Testis (tissue), 3 donors: Measurements from ENCODE around the gene SYDE1. TPM values are rescaled to one million over a fixed set of nuclear protein-coding genes. Genes with fewer than 3 reads are reported as not detected.
"Not testable (repeated sequence)": the region's sequence is repeated elsewhere in the genome, so short reads cannot be mapped to it uniquely, and the experiment has no call there.

Experiments
- DNase-seq: peaks from one replicate; pipeline ENCODE4 v3.0.0-alpha.2; 2019
- H3K27ac ChIP-seq, 2 donors: fragments of 200-600 bp; sonication (generic); one replicate each; pipeline ENCODE4 v1.5.1; 2019
- H3K27me3 ChIP-seq: fragments of 200-600 bp; sonication (generic); one replicate; pipeline ENCODE4 v1.5.1; 2019
- H3K36me3 ChIP-seq: fragments of 200-600 bp; sonication (generic); one replicate; pipeline ENCODE4 v1.5.1; 2017; ENCODE audit warnings: low read depth; ENCODE audit errors: missing control alignments
- H3K4me1 ChIP-seq: fragments of 200-600 bp; sonication (generic); one replicate; pipeline ENCODE4 v1.5.1; 2019
- H3K4me3 ChIP-seq, 2 donors: fragments of 200-600 bp; sonication (generic); one replicate each; pipeline ENCODE4 v1.5.1; 2017 to 2019
- H3K9me3 ChIP-seq: fragments of 200-600 bp; sonication (generic); one replicate; pipeline ENCODE4 v1.5.1; 2017
- CTCF ChIP-seq, 3 experiments: fragments of 450-650 bp in 2 of 3; fragments of 200-600 bp in 1 of 3; sonication (generic) in 1 of 3; IDR thresholded peaks; one replicate each; pipeline ENCODE4 v1.5.1; 2016 to 2019; ENCODE audit warnings: antibody characterized with exemption in 3 of 3, mild to moderate bottlenecking in 2 of 3, moderate library complexity in 1 of 3
- POLR2A ChIP-seq: fragments of 450-650 bp; IDR thresholded peaks from one replicate; pipeline ENCODE4 v1.6.1; 2017; ENCODE audit warnings: antibody characterized with exemption, mild to moderate bottlenecking, moderate library complexity
- WGBS, 2 donors: methylation state at CpG; one replicate each; pipeline ENCODE4 v1.1.5; 2018; 5-methylcytosine and 5-hydroxymethylcytosine counted together
- intact Hi-C: fragments of 100-400 bp; cut with DNase I; formaldehyde crosslinking; loops from one replicate; pipeline ENCODE4 v1.15.1; 2023; ENCODE audit warnings: low total_unique reads
- polyA plus RNA-seq: library from polyadenylated mRNA; stranded (reverse); fragments of 350-450 nt; fragmentation: Illumina TruSeq; extraction: RNeasy Lipid Tissue Mini Kit (QIAGEN cat#74804); gene quantifications from one replicate; pipeline ENCODE4 v1.2.3, GENCODE V29; 2014; ENCODE audit warnings: low read depth, low replicate concordance; ENCODE audit not compliant: insufficient read depth
- total RNA-seq, 2 donors: library from RNA; depleted of rRNA; stranded (reverse); fragments of >200 nt; gene quantifications; one replicate each; pipeline ENCODE4 v1.2.3, GENCODE V29; 2016

SYDE1 gene
- total and polyA plus RNA-seq, 3 donors from 2014 or later: 6.7 to 12.3 (median 9.3) TPM

- TF ChIP-seq CTCF (IDR thresholded peaks at IDR 0.05) (no peak), POLR2A (no peak)
- H3K4me3 ChIP-seq: no peak overlapping the region
- no peaks in the 10 kb centered on the region for H3K27me3 ChIP-seq
- H3K27ac ChIP-seq: no peak overlapping the region
- 79 to 83% methylated on average over 2 of the region's 2 CpGs for WGBS, 2 donors
- no peaks in the 10 kb centered on the region for H3K9me3 ChIP-seq
- DNase-seq: no peak
- no peaks in the 10 kb centered on the region for H3K36me3 ChIP-seq
- intact Hi-C loops: loop anchor here (10.0 kb wide), 2 partner anchors 62 to 462 kb away; no protein-coding TSS in a partner anchor
- no peaks in the 10 kb centered on the region for H3K4me1 ChIP-seq
Measured at GRCh38 chr19:15093001-15093400, 14.2 kb upstream of the SYDE1 start.

GRCh38 chr19:15096223-15096622 is 11.0 kb upstream of the SYDE1 start:
- no peak overlapping the region for H3K27ac ChIP-seq
- intact Hi-C loops: loop anchor here (10.0 kb wide), 2 partner anchors 59 to 459 kb away; no protein-coding TSS in a partner anchor
- no peak for DNase-seq
- H3K36me3 ChIP-seq: no peaks in the 10 kb centered on the region
- no peaks in the 10 kb centered on the region for H3K4me1 ChIP-seq
- no peak for TF ChIP-seq CTCF (IDR thresholded peaks at IDR 0.05)
- no peak for TF ChIP-seq POLR2A
- H3K4me3 ChIP-seq: no peak overlapping the region
- 86 to 97% methylated on average over 3 of the region's 3 CpGs for WGBS, 2 donors
- no peaks in the 10 kb centered on the region for H3K27me3 ChIP-seq
- no peaks in the 10 kb centered on the region for H3K9me3 ChIP-seq

GRCh38 chr19:15097980-15098379 is 9.2 kb upstream of the SYDE1 start:
- not testable (repeated sequence) for H3K36me3 ChIP-seq, H3K4me1 ChIP-seq, DNase-seq, H3K4me3 ChIP-seq, H3K27ac ChIP-seq, H3K27me3 ChIP-seq, H3K9me3 ChIP-seq
- WGBS, 2 donors: 76 to 86% methylated on average over 6 of the region's 6 CpGs
- intact Hi-C loops: loop anchor here (10.0 kb wide), 2 partner anchors 57 to 457 kb away; no protein-coding TSS in a partner anchor

- WGBS, 2 donors: 78 to 79% methylated on average over 10 of the region's 10 CpGs
- Histone ChIP-seq H3K4me3 (no peak overlapping the region), H3K36me3 (no peaks in the 10 kb centered on the region), H3K27ac (no peak overlapping the region), H3K27me3 (no peaks in the 10 kb centered on the region), H3K4me1 (no peaks in the 10 kb centered on the region), H3K9me3 (no peaks in the 10 kb centered on the region)
- TF ChIP-seq POLR2A: no peak
- TF ChIP-seq CTCF (IDR thresholded peaks at IDR 0.05): no peak
- intact Hi-C loops: loop anchor here (10.0 kb wide), 2 partner anchors 56 to 456 kb away; no protein-coding TSS in a partner anchor
- no peak for DNase-seq
Measured at GRCh38 chr19:15098460-15098859, 8.7 kb upstream of the SYDE1 start.

- WGBS, 2 donors: 92 to 97% methylated on average over 3 of the region's 3 CpGs
- Histone ChIP-seq H3K27me3 (no peaks in the 10 kb centered on the region), H3K36me3 (no peaks in the 10 kb centered on the region), H3K9me3 (no peaks in the 10 kb centered on the region), H3K4me1 (no peaks in the 10 kb centered on the region), H3K4me3 (no peak overlapping the region), H3K27ac (no peak overlapping the region)
- no peak for TF ChIP-seq POLR2A
- intact Hi-C loops: loop anchor here (10.0 kb wide), 2 partner anchors 56 to 456 kb away; no protein-coding TSS in a partner anchor
- no peak for DNase-seq
Measured at GRCh38 chr19:15099017-15099582, 8.1 kb upstream of the SYDE1 start.
